Adrenal gland (tissue), 12 donors: ENCODE results near the gene CNGA3. TPM values are rescaled to one million over a fixed set of nuclear protein-coding genes. Genes with fewer than 3 reads are reported as not detected.

ENCODE experiments used
- DNase-seq, 7 donors: peaks; one replicate each; pipeline ENCODE4 v3.0.0-alpha.2; 2019 to 2020
- H3K27ac ChIP-seq, 5 donors: fragments of 200-600 bp; sonication (generic) in 4 of 5; 1 replicate in 3 of 5; 2 replicates in 2 of 5; pipeline versions ENCODE4 v1.5.1 to v1.8.0; 2016 to 2020; ENCODE audit warnings: mild to moderate bottlenecking in 1 of 5
- H3K27me3 ChIP-seq: fragments of 200-600 bp; 2 replicates; pipeline ENCODE4 v1.8.0; 2021
- H3K36me3 ChIP-seq, 2 donors: fragments of 200-600 bp; replicated peaks in 1 of 2; 1 replicate in 1 of 2; 2 replicates in 1 of 2; pipeline versions ENCODE4 v1.5.1 to v1.8.0; 2018 to 2022
- H3K4me1 ChIP-seq, 2 donors: fragments of 200-600 bp; replicated peaks in 1 of 2; 1 replicate in 1 of 2; 2 replicates in 1 of 2; pipeline versions ENCODE4 v1.5.1 to v1.8.0; 2018 to 2021
- H3K4me3 ChIP-seq, 4 donors: fragments of 200-600 bp; sonication (generic) in 3 of 4; one replicate each; pipeline ENCODE4 v1.5.1; 2016 to 2018
- H3K9me3 ChIP-seq, 3 donors: fragments of 200-600 bp; sonication (generic) in 1 of 3; replicated peaks in 1 of 3; 1 replicate in 2 of 3; 2 replicates in 1 of 3; pipeline versions ENCODE4 v1.5.1 to v1.8.0; 2016 to 2021
- POLR2A ChIP-seq, 2 donors: fragments of 450-650 bp; IDR thresholded peaks; one replicate each; pipeline ENCODE4 v1.6.1; 2017; ENCODE audit warnings: antibody characterized with exemption in 2 of 2, mild to moderate bottlenecking in 2 of 2, moderate library complexity in 1 of 2
- WGBS, 4 donors: extraction: QIAGEN DNeasy Blood & Tissue Kit in 2 of 4; methylation state at CpG; one replicate each; pipeline versions ENCODE4 v1.1.5 to v1.1.7; 2013 to 2017; 5-methylcytosine and 5-hydroxymethylcytosine counted together
- intact Hi-C, 2 donors: fragments of 100-400 bp; cut with DNase I; formaldehyde crosslinking; loops; one replicate each; pipeline versions ENCODE4 v1.14.1 to v1.15.0; 2022 to 2023
- polyA plus RNA-seq, 3 donors: library from polyadenylated mRNA; stranded (reverse); fragments of 200-250 nt in 2 of 3; fragments of 350-450 nt in 1 of 3; fragmentation: Illumina TruSeq in 1 of 3; extraction: RNeasy Lipid Tissue Mini Kit (QIAGEN cat#74804) in 1 of 3; gene quantifications; one replicate each; pipeline ENCODE4 v1.2.3, GENCODE V29; 2013 to 2014
- total RNA-seq, 9 donors: library from RNA; depleted of rRNA in 4 of 9; stranded (reverse); fragments of >200 nt in 4 of 9; fragments of 120-200 nt in 1 of 9; fragmentation: NEBNext Ultra II Directional in 1 of 9; extraction: Animal tissue kit (Norgen Biotek cat#: 25700) in 1 of 9; gene quantifications; one replicate each; pipeline versions ENCODE4 v1.1.0 to v1.2.4, GENCODE V29; 2013 to 2023
- TF ChIP-seq, protein P1 (sequence below), 6 experiments: fragments of 450-650 bp in 4 of 6; fragments of 200-600 bp in 2 of 6; sonication (generic) in 1 of 6; IDR thresholded peaks; 1 replicate in 5 of 6; 2 replicates in 1 of 6; pipeline versions ENCODE4 v1.5.1 to v1.8.0; 2016 to 2021; ENCODE audit warnings: antibody characterized with exemption in 6 of 6, mild to moderate bottlenecking in 2 of 6, moderate library complexity in 1 of 6
- donor health status: healthy with polysubstance abuse.
- donor health status: Bipolar disorder and iron deficiency.
- donor health status: DM: yes; HTN: yes; CAD: no.
- donor health status: DM: no; HTN: no; CAD: no.
- donor health status: DM: no; HTN: no; CAD: no.
- donor health status: DM: yes; HTN: yes; CAD: no.

CNGA3 gene
- total and polyA plus RNA-seq, 12 donors, result 0.07 to 0.28 (median 0.16) TPM; not detected in 5

GRCh38 chr2:98308068-98308467, 38.2 kb upstream of the CNGA3 start:
- Histone ChIP-seq H3K4me1 (no peaks in the 10 kb centered on the region), H3K36me3 (no peaks in the 10 kb centered on the region), H3K27me3 (peaks cover 12% of the 10 kb centered on the region), H3K9me3 (no peaks in the 10 kb centered on the region), H3K27ac (no peak overlapping the region), H3K4me3 (no peak overlapping the region)
- TF ChIP-seq POLR2A (IDR thresholded peaks at IDR 0.05), result no peak
- TF ChIP-seq, protein P1, sequence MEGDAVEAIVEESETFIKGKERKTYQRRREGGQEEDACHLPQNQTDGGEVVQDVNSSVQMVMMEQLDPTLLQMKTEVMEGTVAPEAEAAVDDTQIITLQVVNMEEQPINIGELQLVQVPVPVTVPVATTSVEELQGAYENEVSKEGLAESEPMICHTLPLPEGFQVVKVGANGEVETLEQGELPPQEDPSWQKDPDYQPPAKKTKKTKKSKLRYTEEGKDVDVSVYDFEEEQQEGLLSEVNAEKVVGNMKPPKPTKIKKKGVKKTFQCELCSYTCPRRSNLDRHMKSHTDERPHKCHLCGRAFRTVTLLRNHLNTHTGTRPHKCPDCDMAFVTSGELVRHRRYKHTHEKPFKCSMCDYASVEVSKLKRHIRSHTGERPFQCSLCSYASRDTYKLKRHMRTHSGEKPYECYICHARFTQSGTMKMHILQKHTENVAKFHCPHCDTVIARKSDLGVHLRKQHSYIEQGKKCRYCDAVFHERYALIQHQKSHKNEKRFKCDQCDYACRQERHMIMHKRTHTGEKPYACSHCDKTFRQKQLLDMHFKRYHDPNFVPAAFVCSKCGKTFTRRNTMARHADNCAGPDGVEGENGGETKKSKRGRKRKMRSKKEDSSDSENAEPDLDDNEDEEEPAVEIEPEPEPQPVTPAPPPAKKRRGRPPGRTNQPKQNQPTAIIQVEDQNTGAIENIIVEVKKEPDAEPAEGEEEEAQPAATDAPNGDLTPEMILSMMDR (IDR thresholded peaks at IDR 0.05), result no peak
- intact Hi-C loops, result no loop called here
- no peak for DNase-seq
- 57 to 76% (median 64%) methylated on average over 8 of the region's 8 CpGs for WGBS, 4 donors

GRCh38 chr2:98308532-98308931, 37.7 kb upstream of the CNGA3 start:
- H3K9me3 ChIP-seq, result no peaks in the 10 kb centered on the region
- WGBS, 4 donors, result 58 to 79% (median 70%) methylated on average over 3 to 4 of the region's 4 CpGs
- no peak overlapping the region for H3K27ac ChIP-seq
- no peak overlapping the region for H3K4me3 ChIP-seq
- intact Hi-C loops, result no loop called here
- no peaks in the 10 kb centered on the region for H3K36me3 ChIP-seq
- no peak for TF ChIP-seq POLR2A (IDR thresholded peaks at IDR 0.05)
- TF ChIP-seq, protein P1 (IDR thresholded peaks at IDR 0.05), result no peak
- DNase-seq, result no peak
- peaks cover 12% of the 10 kb centered on the region for H3K27me3 ChIP-seq
- H3K4me1 ChIP-seq, result no peaks in the 10 kb centered on the region

DNA sequence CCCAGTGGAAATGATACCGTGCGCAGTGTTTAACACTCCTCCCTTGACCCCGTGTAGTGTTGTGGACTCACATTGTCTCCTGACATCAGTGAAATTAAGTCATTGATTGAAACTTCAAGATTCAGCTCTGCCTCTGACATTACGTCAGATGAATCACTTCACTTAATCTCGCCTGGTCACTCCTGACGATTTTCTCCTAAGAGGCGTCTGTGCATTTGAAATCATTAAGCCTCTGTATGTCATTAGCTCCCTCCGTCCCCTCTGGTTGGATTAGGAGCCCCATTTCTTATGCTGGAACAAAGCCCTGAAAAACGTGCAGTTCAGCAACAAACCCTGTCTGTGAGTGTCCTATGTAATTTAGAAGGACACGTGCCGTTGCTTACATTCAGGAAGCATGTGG, 36.7 kb upstream of the CNGA3 start:
- TF ChIP-seq, protein P1 (IDR thresholded peaks at IDR 0.05), result no peak
- TF ChIP-seq POLR2A (IDR thresholded peaks at IDR 0.05), result no peak
- no peak overlapping the region for H3K27ac ChIP-seq
- no peak for DNase-seq
- intact Hi-C loops, result no loop called here
- no peaks in the 10 kb centered on the region for H3K9me3 ChIP-seq
- WGBS, 4 donors, result 78 to 82% (median 80%) methylated on average over 11 of the region's 11 CpGs
- no peaks in the 10 kb centered on the region for H3K4me1 ChIP-seq
- peaks cover 12% of the 10 kb centered on the region for H3K27me3 ChIP-seq
- H3K4me3 ChIP-seq, result no peak overlapping the region
- no peaks in the 10 kb centered on the region for H3K36me3 ChIP-seq

- TF ChIP-seq POLR2A (IDR thresholded peaks at IDR 0.05), result no peak
- TF ChIP-seq, protein P1 (IDR thresholded peaks at IDR 0.05), result no peak
- 70 to 75% (median 73%) methylated on average over 4 of the region's 4 CpGs for WGBS, 4 donors
- H3K36me3 ChIP-seq, result no peaks in the 10 kb centered on the region
- no peak for DNase-seq
- H3K9me3 ChIP-seq, result no peaks in the 10 kb centered on the region
- no peak overlapping the region for H3K4me3 ChIP-seq
- no peak overlapping the region for H3K27ac ChIP-seq
- H3K4me1 ChIP-seq, result no peaks in the 10 kb centered on the region
- peaks cover 12% of the 10 kb centered on the region for H3K27me3 ChIP-seq
- intact Hi-C loops, result no loop called here
Measured at GRCh38 chr2:98310010-98310409, 36.2 kb upstream of the CNGA3 start.
